Measurements from ENCODE around the gene CDC42SE1.

The CDC42SE1 gene

GRCh38 chr1:151069103-151069486 is 9.7 kb upstream of the CDC42SE1 start:
- no peaks in the 10 kb centered on the region for H3K9me3 ChIP-seq (ENCODE audit: control insufficient read depth in 5 of 5, low read length in 5 of 5)
- peaks cover 2 to 16% (median 9%) of the 10 kb centered on the region in 5 donors for H3K4me1 ChIP-seq (ENCODE audit: control insufficient read depth in 5 of 5, insufficient read depth in 5 of 5, low read length in 5 of 5)
- H3K4me3 ChIP-seq (ENCODE audit: low read depth in 1 of 5, low read length in 5 of 5): no peak overlapping the region
- no peaks in the 10 kb centered on the region for H3K36me3 ChIP-seq (ENCODE audit: control insufficient read depth in 5 of 5, insufficient read depth in 5 of 5, low read length in 5 of 5)
- H3K27ac ChIP-seq (ENCODE audit: low read depth, low read length): peak overlapping the region; percentile 38
- no peak overlapping the region for H3K9ac ChIP-seq (ENCODE audit: low read length in 5 of 5)
- H3K27me3 ChIP-seq (ENCODE audit: control insufficient read depth in 5 of 5, insufficient read depth in 4 of 5, low read length in 5 of 5): no peaks in the 10 kb centered on the region

GRCh38 chr1:151067185-151067584 is 7.8 kb upstream of the CDC42SE1 start:
- no peak overlapping the region for H3K27ac ChIP-seq (ENCODE audit: low read depth, low read length)
- H3K4me1 ChIP-seq (ENCODE audit: control insufficient read depth in 5 of 5, insufficient read depth in 5 of 5, low read length in 5 of 5): peaks cover 2 to 16% (median 9%) of the 10 kb centered on the region in 5 donors
- no peak overlapping the region for H3K4me3 ChIP-seq (ENCODE audit: low read depth in 1 of 5, low read length in 5 of 5)
- no peaks in the 10 kb centered on the region for H3K9me3 ChIP-seq (ENCODE audit: control insufficient read depth in 5 of 5, low read length in 5 of 5)
- no peaks in the 10 kb centered on the region for H3K36me3 ChIP-seq (ENCODE audit: control insufficient read depth in 5 of 5, insufficient read depth in 5 of 5, low read length in 5 of 5)
- H3K9ac ChIP-seq (ENCODE audit: low read length in 5 of 5): no peak overlapping the region
- no peaks in the 10 kb centered on the region for H3K27me3 ChIP-seq (ENCODE audit: control insufficient read depth in 5 of 5, insufficient read depth in 4 of 5, low read length in 5 of 5)

GRCh38 chr1:151065089-151065645 is 5.7 kb upstream of the CDC42SE1 start:
- Histone ChIP-seq H3K4me3 (ENCODE audit: low read depth in 1 of 5, low read length in 5 of 5) (no peak overlapping the region), H3K36me3 (ENCODE audit: control insufficient read depth in 5 of 5, insufficient read depth in 5 of 5, low read length in 5 of 5) (no peaks in the 10 kb centered on the region), H3K27ac (ENCODE audit: low read depth, low read length) (no peak overlapping the region)

GRCh38 chr1:151062741-151063371 is 3.4 kb upstream of the CDC42SE1 start:
- Histone ChIP-seq H3K36me3 (ENCODE audit: control insufficient read depth in 5 of 5, insufficient read depth in 5 of 5, low read length in 5 of 5) (no peaks in the 10 kb centered on the region), H3K9me3 (ENCODE audit: control insufficient read depth in 5 of 5, low read length in 5 of 5) (no peaks in the 10 kb centered on the region), H3K27me3 (ENCODE audit: control insufficient read depth in 5 of 5, insufficient read depth in 4 of 5, low read length in 5 of 5) (no peaks in the 10 kb centered on the region), H3K4me1 (ENCODE audit: control insufficient read depth in 5 of 5, insufficient read depth in 5 of 5, low read length in 5 of 5) (peaks cover 3 to 27% (median 22%) of the 10 kb centered on the region in 5 donors), H3K4me3 (ENCODE audit: low read depth in 1 of 5, low read length in 5 of 5) (no peak overlapping the region), H3K27ac (ENCODE audit: low read depth, low read length) (no peak overlapping the region), H3K9ac (ENCODE audit: low read length in 5 of 5) (no peak overlapping the region)

More at GRCh38 chr1:151065089-151065645, 5.7 kb upstream of the CDC42SE1 start:
- H3K4me1 ChIP-seq (ENCODE audit: control insufficient read depth in 5 of 5, insufficient read depth in 5 of 5, low read length in 5 of 5): peaks cover 0 to 11% (median 6%) of the 10 kb centered on the region in 5 donors
- no peaks in the 10 kb centered on the region for H3K27me3 ChIP-seq (ENCODE audit: control insufficient read depth in 5 of 5, insufficient read depth in 4 of 5, low read length in 5 of 5)
- H3K9ac ChIP-seq (ENCODE audit: low read length in 5 of 5): no peak overlapping the region
- no peaks in the 10 kb centered on the region for H3K9me3 ChIP-seq (ENCODE audit: control insufficient read depth in 5 of 5, low read length in 5 of 5)

GRCh38 chr1:151061704-151062103 is 2.3 kb upstream of the CDC42SE1 start:
- H3K4me1 ChIP-seq (ENCODE audit: control insufficient read depth in 5 of 5, insufficient read depth in 5 of 5, low read length in 5 of 5): peaks cover 9 to 39% (median 32%) of the 10 kb centered on the region in 5 donors
- H3K36me3 ChIP-seq (ENCODE audit: control insufficient read depth in 5 of 5, insufficient read depth in 5 of 5, low read length in 5 of 5): peaks cover 0 to 3% (median 1%) of the 10 kb centered on the region in 5 donors
- H3K9me3 ChIP-seq (ENCODE audit: control insufficient read depth in 5 of 5, low read length in 5 of 5): no peaks in the 10 kb centered on the region
- H3K27me3 ChIP-seq (ENCODE audit: control insufficient read depth in 5 of 5, insufficient read depth in 4 of 5, low read length in 5 of 5): no peaks in the 10 kb centered on the region
- H3K27ac ChIP-seq (ENCODE audit: low read depth, low read length): no peak overlapping the region
- H3K4me3 ChIP-seq (ENCODE audit: low read depth in 1 of 5, low read length in 5 of 5): no peak overlapping the region
- H3K9ac ChIP-seq (ENCODE audit: low read length in 5 of 5): no peak overlapping the region

- peak overlapping the region in 3 of 5 donors; percentile 95 to 98 (median 95) for H3K9ac ChIP-seq (ENCODE audit: low read length in 5 of 5)
- H3K27me3 ChIP-seq (ENCODE audit: control insufficient read depth in 5 of 5, insufficient read depth in 4 of 5, low read length in 5 of 5): no peaks in the 10 kb centered on the region
- H3K4me3 ChIP-seq (ENCODE audit: low read depth in 1 of 5, low read length in 5 of 5): peak overlapping the region; percentile 78 to 98 (median 93)
- no peak overlapping the region for H3K27ac ChIP-seq (ENCODE audit: low read depth, low read length)
- H3K4me1 ChIP-seq (ENCODE audit: control insufficient read depth in 5 of 5, insufficient read depth in 5 of 5, low read length in 5 of 5): peaks cover 11 to 47% (median 41%) of the 10 kb centered on the region in 5 donors
- peaks cover 0 to 11% (median 5%) of the 10 kb centered on the region in 5 donors for H3K36me3 ChIP-seq (ENCODE audit: control insufficient read depth in 5 of 5, insufficient read depth in 5 of 5, low read length in 5 of 5)
- no peaks in the 10 kb centered on the region for H3K9me3 ChIP-seq (ENCODE audit: control insufficient read depth in 5 of 5, low read length in 5 of 5)
These were observed 1.4 kb upstream of the CDC42SE1 start for GRCh38 chr1:151060657-151061421.

- peak within 1 kb of the TSS; percentile 78 to 98 (median 93) for H3K4me3 ChIP-seq (ENCODE audit: low read depth in 1 of 5, low read length in 5 of 5)
- H3K36me3 ChIP-seq (ENCODE audit: control insufficient read depth in 5 of 5, insufficient read depth in 5 of 5, low read length in 5 of 5): peaks cover 0 to 18% (median 12%) of the 10 kb centered on the region in 5 donors
- H3K4me1 ChIP-seq (ENCODE audit: control insufficient read depth in 5 of 5, insufficient read depth in 5 of 5, low read length in 5 of 5): peaks cover 11 to 54% (median 47%) of the 10 kb centered on the region in 5 donors
- no peaks in the 10 kb centered on the region for H3K27me3 ChIP-seq (ENCODE audit: control insufficient read depth in 5 of 5, insufficient read depth in 4 of 5, low read length in 5 of 5)
- no peaks in the 10 kb centered on the region for H3K9me3 ChIP-seq (ENCODE audit: control insufficient read depth in 5 of 5, low read length in 5 of 5)
- peak within 1 kb of the TSS; percentile 94 for H3K27ac ChIP-seq (ENCODE audit: low read depth, low read length)
- peak within 1 kb of the TSS; percentile 16 to 98 (median 95) for H3K9ac ChIP-seq (ENCODE audit: low read length in 5 of 5)
These were observed 710 bp upstream of the CDC42SE1 start, which contains the start of gene MLLT11 for GRCh38 chr1:151060007-151060656. MLLT11 (plus strand) TSS chr1:151060397; CDS start chr1:151067225, 6,828 bp downstream.

- H3K4me3 ChIP-seq (ENCODE audit: low read depth in 1 of 5, low read length in 5 of 5): peak overlapping the region; percentile 78 to 98 (median 97)
- peaks cover 2 to 32% (median 27%) of the 10 kb centered on the region in 5 donors for H3K36me3 ChIP-seq (ENCODE audit: control insufficient read depth in 5 of 5, insufficient read depth in 5 of 5, low read length in 5 of 5)
- peaks cover 11 to 55% (median 47%) of the 10 kb centered on the region in 5 donors for H3K4me1 ChIP-seq (ENCODE audit: control insufficient read depth in 5 of 5, insufficient read depth in 5 of 5, low read length in 5 of 5)
These were observed 730 bp downstream of the CDC42SE1 start for GRCh38 chr1:151058692-151059091.

GRCh38 chr1:151056149-151056548 is 3.3 kb downstream of the CDC42SE1 start:
- Histone ChIP-seq H3K27ac (ENCODE audit: low read depth, low read length) (peak overlapping the region; percentile 25), H3K27me3 (ENCODE audit: control insufficient read depth in 5 of 5, insufficient read depth in 4 of 5, low read length in 5 of 5) (no peaks in the 10 kb centered on the region), H3K9me3 (ENCODE audit: control insufficient read depth in 5 of 5, low read length in 5 of 5) (no peaks in the 10 kb centered on the region), H3K36me3 (ENCODE audit: control insufficient read depth in 5 of 5, insufficient read depth in 5 of 5, low read length in 5 of 5) (peaks cover 14 to 56% (median 49%) of the 10 kb centered on the region in 5 donors), H3K4me1 (ENCODE audit: control insufficient read depth in 5 of 5, insufficient read depth in 5 of 5, low read length in 5 of 5) (peaks cover 11 to 55% (median 47%) of the 10 kb centered on the region in 5 donors), H3K4me3 (ENCODE audit: low read depth in 1 of 5, low read length in 5 of 5) (peak overlapping the region in 1 of 5 donors; percentile 1), H3K9ac (ENCODE audit: low read length in 5 of 5) (peak overlapping the region in 2 of 5 donors; percentile 31 to 63)

More at GRCh38 chr1:151058692-151059091, 730 bp downstream of the CDC42SE1 start:
- Histone ChIP-seq H3K27ac (ENCODE audit: low read depth, low read length) (peak overlapping the region; percentile 94), H3K27me3 (ENCODE audit: control insufficient read depth in 5 of 5, insufficient read depth in 4 of 5, low read length in 5 of 5) (no peaks in the 10 kb centered on the region), H3K9ac (ENCODE audit: low read length in 5 of 5) (peak overlapping the region; percentile 82 to 98 (median 95)), H3K9me3 (ENCODE audit: control insufficient read depth in 5 of 5, low read length in 5 of 5) (no peaks in the 10 kb centered on the region)

Measured in subcutaneous abdominal adipose tissue (tissue), 5 donors.